Prostate gland (tissue), 2 donors: Measurements from ENCODE around the gene ZFP3. TPM values are rescaled to one million over a fixed set of nuclear protein-coding genes. Genes with fewer than 3 reads are reported as not detected.

Experiments
- DNase-seq: peaks from one replicate; pipeline ENCODE4 v3.0.0-alpha.2; 2019; ENCODE audit warnings: low spot score
- H3K27ac ChIP-seq, 2 donors: fragments of 200-600 bp; sonication (generic); 2 replicates each; pipeline ENCODE4 v1.5.1; 2017 to 2019
- H3K27me3 ChIP-seq: fragments of 200-600 bp; sonication (generic); replicated peaks from 2 replicates; pipeline ENCODE4 v1.5.1; 2019; ENCODE audit not compliant: insufficient read depth
- H3K36me3 ChIP-seq, 2 donors: fragments of 200-600 bp; sonication (generic); 1 replicate in 1 of 2; 2 replicates in 1 of 2; pipeline versions ENCODE4 v1.5.1 to v1.8.1; 2017 to 2019
- H3K4me1 ChIP-seq: fragments of 200-600 bp; sonication (generic); replicated peaks from 2 replicates; pipeline ENCODE4 v1.5.1; 2019
- H3K4me3 ChIP-seq, 2 donors: fragments of 200-600 bp; sonication (generic); 2 replicates each; pipeline ENCODE4 v1.5.1; 2017 to 2019
- H3K9me3 ChIP-seq: fragments of 200-600 bp; sonication (generic); 2 replicates; pipeline ENCODE4 v1.5.1; 2017
- CTCF ChIP-seq, 4 experiments: fragments of 200-600 bp in 2 of 4; fragments of 450-650 bp in 2 of 4; sonication (generic) in 2 of 4; IDR thresholded peaks; 1 replicate in 3 of 4; 2 replicates in 1 of 4; pipeline ENCODE4 v1.5.1; 2016 to 2019; ENCODE audit warnings: antibody characterized with exemption in 4 of 4, mild to moderate bottlenecking in 2 of 4, moderate library complexity in 2 of 4
- POLR2A ChIP-seq: fragments of 450-650 bp; IDR thresholded peaks from one replicate; pipeline ENCODE4 v1.6.1; 2016; ENCODE audit warnings: antibody characterized with exemption, mild to moderate bottlenecking
- POLR2AphosphoS5 ChIP-seq: sonication (generic); formaldehyde crosslinking; IDR thresholded peaks from one replicate; pipeline ENCODE4 v1.6.1; 2017; ENCODE audit warnings: antibody characterized with exemption
- WGBS: methylation state at CpG from one replicate; pipeline ENCODE4 v1.1.5; 2018; 5-methylcytosine and 5-hydroxymethylcytosine counted together
- intact Hi-C: fragments of 100-400 bp; cut with DNase I; formaldehyde crosslinking; loops from one replicate; pipeline ENCODE4 v1.14.2; 2022
- total RNA-seq, 2 donors: library from RNA; depleted of rRNA; stranded (reverse); fragments of >200 nt; gene quantifications; one replicate each; pipeline ENCODE4 v1.1.0, GENCODE V29; 2016

ZFP3 gene
- total RNA-seq, 2 donors from 2014 or later: 5.4 to 8.5 TPM

- WGBS: 100% methylated on average over 1 of the region's 1 CpG
- TF ChIP-seq POLR2AphosphoS5 (no peak), CTCF (IDR thresholded peaks at IDR 0.05) (no peak), POLR2A (no peak)
- intact Hi-C loops: no loop called here
- Histone ChIP-seq H3K27ac (no peak overlapping the region), H3K27me3 (no peaks in the 10 kb centered on the region), H3K4me3 (no peak overlapping the region), H3K36me3 (no peaks in the 10 kb centered on the region), H3K4me1 (no peaks in the 10 kb centered on the region), H3K9me3 (no peaks in the 10 kb centered on the region)
- no peak for DNase-seq
These were observed 34.7 kb upstream of the ZFP3 start for GRCh38 chr17:5043524-5043923.

GRCh38 chr17:5044630-5045029, 33.6 kb upstream of the ZFP3 start:
- H3K4me3 ChIP-seq: no peak overlapping the region
- H3K27me3 ChIP-seq: no peaks in the 10 kb centered on the region
- intact Hi-C loops: no loop called here
- DNase-seq: no peak
- H3K4me1 ChIP-seq: no peaks in the 10 kb centered on the region
- H3K27ac ChIP-seq: no peak overlapping the region
- H3K36me3 ChIP-seq: no peaks in the 10 kb centered on the region
- H3K9me3 ChIP-seq: no peaks in the 10 kb centered on the region
- WGBS: 95% methylated on average over 5 of the region's 5 CpGs
- TF ChIP-seq POLR2A (no peak), POLR2AphosphoS5 (no peak), CTCF (IDR thresholded peaks at IDR 0.05) (no peak)

GRCh38 chr17:5045496-5045895, 32.8 kb upstream of the ZFP3 start:
- TF ChIP-seq POLR2A: no peak
- no peak for TF ChIP-seq CTCF (IDR thresholded peaks at IDR 0.05)
- no peak for TF ChIP-seq POLR2AphosphoS5
- Histone ChIP-seq H3K9me3 (no peaks in the 10 kb centered on the region), H3K4me1 (no peaks in the 10 kb centered on the region), H3K36me3 (no peaks in the 10 kb centered on the region), H3K4me3 (no peak overlapping the region), H3K27me3 (no peaks in the 10 kb centered on the region), H3K27ac (no peak overlapping the region)
- 79% methylated on average over 6 of the region's 6 CpGs for WGBS
- intact Hi-C loops: no loop called here
- no peak for DNase-seq

- no peaks in the 10 kb centered on the region for H3K36me3 ChIP-seq
- DNase-seq: no peak
- intact Hi-C loops: no loop called here
- H3K9me3 ChIP-seq: no peaks in the 10 kb centered on the region
- no peak overlapping the region for H3K27ac ChIP-seq
- no peak for TF ChIP-seq POLR2AphosphoS5
- TF ChIP-seq POLR2A: no peak
- no peak for TF ChIP-seq CTCF (IDR thresholded peaks at IDR 0.05)
- no peak overlapping the region for H3K4me3 ChIP-seq
- H3K4me1 ChIP-seq: no peaks in the 10 kb centered on the region
- WGBS: 8% methylated on average over 2 of the region's 2 CpGs
- no peaks in the 10 kb centered on the region for H3K27me3 ChIP-seq
These were observed 30.8 kb upstream of the ZFP3 start for GRCh38 chr17:5047446-5047845.

GRCh38 chr17:5049314-5049841, 28.9 kb upstream of the ZFP3 start:
- 56% methylated on average over 5 of the region's 5 CpGs for WGBS

More at GRCh38 chr17:5049314-5049841, 28.9 kb upstream of the ZFP3 start:
- Histone ChIP-seq H3K27me3 (no peaks in the 10 kb centered on the region), H3K27ac (peak overlapping the region in 1 of 2 donors; percentile 15), H3K9me3 (no peaks in the 10 kb centered on the region), H3K36me3 (no peaks in the 10 kb centered on the region), H3K4me3 (no peak overlapping the region), H3K4me1 (no peaks in the 10 kb centered on the region)
- DNase-seq: no peak
- intact Hi-C loops: no loop called here
- TF ChIP-seq CTCF (IDR thresholded peaks at IDR 0.05) (no peak), POLR2A (no peak), POLR2AphosphoS5 (no peak)
